Measurements from ENCODE around the gene ATP9B.

- TF ChIP-seq REST (IDR thresholded peaks at IDR 0.05; ENCODE audit: low read depth, low read length) (no peak), MEF2A (IDR thresholded peaks at IDR 0.05; ENCODE audit: borderline replicate concordance, low read depth) (no peak), CTCF (IDR thresholded peaks at IDR 0.05) (no peak), GABPA (IDR thresholded peaks at IDR 0.05; ENCODE audit: low read depth) (no peak), POLR2AphosphoS5 (IDR thresholded peaks at IDR 0.05; ENCODE audit: low read depth, low read length) (no peak), EP300 (IDR thresholded peaks at IDR 0.05; ENCODE audit: borderline replicate concordance in 1 of 2, low read depth in 1 of 2, low read length in 1 of 2) (no peak), SIN3A (IDR thresholded peaks at IDR 0.05; ENCODE audit: borderline replicate concordance, low read depth, low read length) (no peak), TEAD4 (IDR thresholded peaks at IDR 0.05; ENCODE audit: borderline replicate concordance, insufficient read depth) (no peak), FOXM1 (IDR thresholded peaks at IDR 0.05; ENCODE audit: low read depth) (no peak), RAD21 (IDR thresholded peaks at IDR 0.05; ENCODE audit: low read length) (no peak), TAF1 (IDR thresholded peaks at IDR 0.05; ENCODE audit: borderline replicate concordance, low read depth, low read length) (no peak), CHD2 (IDR thresholded peaks at IDR 0.05; ENCODE audit: low read length, partially characterized antibody) (no peak), MAX (IDR thresholded peaks at IDR 0.05; ENCODE audit: low read depth) (no peak)
These were observed 173.1 kb downstream of the ATP9B start for GRCh38 chr18:79242246-79242645.
